HG02973 (cell line): ENCODE data around the gene OR1N1.
"Not testable (repeated sequence)": the region's sequence is repeated elsewhere in the genome, so short reads cannot be mapped to it uniquely, and the experiment has no call there.

Experiments
- ATAC-seq: cut with Tn5 transposase; IDR thresholded peaks from one replicate; pipeline ENCODE4 v1.9.1; 2021; ENCODE audit warnings: moderate library complexity; ENCODE audit not compliant: unreplicated experiment

The OR1N1 gene, protein sequence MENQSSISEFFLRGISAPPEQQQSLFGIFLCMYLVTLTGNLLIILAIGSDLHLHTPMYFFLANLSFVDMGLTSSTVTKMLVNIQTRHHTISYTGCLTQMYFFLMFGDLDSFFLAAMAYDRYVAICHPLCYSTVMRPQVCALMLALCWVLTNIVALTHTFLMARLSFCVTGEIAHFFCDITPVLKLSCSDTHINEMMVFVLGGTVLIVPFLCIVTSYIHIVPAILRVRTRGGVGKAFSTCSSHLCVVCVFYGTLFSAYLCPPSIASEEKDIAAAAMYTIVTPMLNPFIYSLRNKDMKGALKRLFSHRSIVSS

DNA sequence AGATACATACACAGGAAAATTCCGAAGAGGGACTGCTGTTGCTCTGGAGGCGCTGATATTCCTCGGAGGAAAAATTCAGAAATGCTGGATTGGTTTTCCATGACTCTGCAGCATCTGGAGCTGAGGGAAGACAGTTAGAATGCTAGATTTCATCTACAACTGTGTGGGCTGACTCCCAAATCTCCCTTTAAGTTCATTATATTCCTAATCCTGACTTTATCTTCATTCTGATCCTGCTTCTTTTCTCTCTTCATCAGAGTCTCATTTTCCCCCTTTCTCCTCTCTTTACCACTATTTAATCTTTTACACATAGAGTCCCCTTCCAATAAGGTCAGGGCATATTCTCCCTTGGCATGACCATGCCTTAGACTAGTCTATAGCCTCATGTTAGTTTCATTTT, at the start of gene OR1N1:
TSS of gene OR1N1 (minus strand) at position 101 of the 400 bp plus-strand sequence. CDS start at position 101, 0 bp downstream.
- ATAC-seq, result no peak

- no peak for ATAC-seq
These were observed 45.4 kb upstream of the OR1N1 start for GRCh38 chr9:122572456-122572855.

GRCh38 chr9:122567901-122568300, 40.8 kb upstream of the OR1N1 start:
- no peak for ATAC-seq

DNA sequence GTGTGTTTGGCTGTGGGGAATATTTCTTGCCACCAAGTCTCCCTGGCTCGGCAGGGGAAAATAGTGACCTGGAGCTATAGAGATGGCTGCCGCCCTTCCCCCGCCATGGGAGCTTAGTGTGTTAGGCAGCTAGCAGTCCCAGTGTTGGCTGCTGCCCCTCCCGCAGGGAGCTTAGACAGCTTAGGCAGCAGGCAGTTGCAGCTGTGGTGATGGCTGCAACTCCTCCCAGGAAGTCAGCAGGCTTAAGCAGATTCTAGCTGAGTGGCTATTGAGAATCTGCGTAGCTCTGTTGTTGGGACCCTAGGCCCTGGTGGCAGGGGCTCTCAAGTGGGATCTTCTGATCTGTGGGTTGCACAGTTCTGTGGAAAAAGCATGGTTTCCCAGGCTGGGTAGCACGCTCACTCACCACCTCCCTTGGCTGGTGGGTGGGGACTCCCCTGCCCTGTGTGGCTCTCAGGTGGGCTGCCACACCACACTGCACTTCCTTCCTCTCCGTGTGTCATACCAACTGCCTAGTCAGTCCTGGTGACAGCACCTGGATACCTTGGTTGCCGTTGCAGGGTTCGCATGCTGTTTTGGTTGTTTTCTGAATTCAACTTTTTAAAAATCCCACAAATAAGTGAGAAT, 35.2 kb upstream of the OR1N1 start:
- no peak for ATAC-seq

GRCh38 chr9:122561446-122561845, 34.4 kb upstream of the OR1N1 start:
- ATAC-seq, result no peak

DNA sequence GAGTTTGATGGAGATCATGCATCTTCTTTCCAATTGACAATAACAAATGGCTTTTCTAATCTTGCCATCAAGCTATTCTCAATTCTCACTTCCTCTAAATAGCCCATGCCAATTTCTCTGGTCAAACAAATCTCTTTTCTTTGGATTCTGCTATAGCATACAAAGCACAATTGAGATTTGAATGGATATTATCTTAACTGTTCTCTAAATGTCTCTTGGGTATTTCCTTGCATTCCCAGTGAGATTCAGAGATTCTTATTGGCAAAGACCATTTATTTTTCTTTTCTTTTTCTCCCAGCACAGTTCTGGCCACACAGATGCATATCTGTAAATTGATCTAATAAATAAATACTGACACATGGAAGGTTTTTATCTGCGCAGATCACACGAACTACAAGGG, 25.7 kb upstream of the OR1N1 start, which contains the start of gene OR1N2:
TSS of gene OR1N2 (plus strand) at position 301 of the 400 bp plus-strand sequence. CDS start 100 bp downstream, outside the sequence.
- no peak for ATAC-seq

GRCh38 chr9:122551371-122551770, 24.3 kb upstream of the OR1N1 start:
- ATAC-seq, result no peak

GRCh38 chr9:122546196-122546595, 19.1 kb upstream of the OR1N1 start:
- ATAC-seq, result no peak

- ATAC-seq, result no peak
These were observed 11.7 kb upstream of the OR1N1 start for GRCh38 chr9:122538757-122539156.

DNA sequence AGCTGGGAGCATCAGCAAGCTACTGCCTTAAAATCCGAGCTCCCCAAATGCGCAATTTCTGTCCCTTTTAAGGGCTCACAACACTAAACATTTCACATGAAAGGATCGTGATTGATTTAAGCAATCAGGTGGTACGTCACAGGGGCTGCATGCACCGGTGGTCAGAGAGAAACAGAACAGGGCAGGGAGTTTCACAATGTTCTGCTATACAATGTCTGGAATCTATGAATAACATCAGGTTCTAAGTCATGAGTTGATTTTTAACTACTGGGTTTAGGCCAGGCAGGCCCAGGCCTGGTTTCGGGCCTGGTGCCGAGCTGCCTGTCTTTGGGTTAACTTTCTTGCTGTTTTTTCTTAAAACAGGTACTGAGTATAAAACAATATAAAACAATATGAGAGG, 10.0 kb upstream of the OR1N1 start:
- ATAC-seq, result not testable (repeated sequence)

GRCh38 chr9:122536134-122536533, 9.0 kb upstream of the OR1N1 start:
- ATAC-seq, result no peak

- ATAC-seq, result not testable (repeated sequence)
These were observed 4.1 kb upstream of the OR1N1 start for GRCh38 chr9:122531157-122531556.

DNA sequence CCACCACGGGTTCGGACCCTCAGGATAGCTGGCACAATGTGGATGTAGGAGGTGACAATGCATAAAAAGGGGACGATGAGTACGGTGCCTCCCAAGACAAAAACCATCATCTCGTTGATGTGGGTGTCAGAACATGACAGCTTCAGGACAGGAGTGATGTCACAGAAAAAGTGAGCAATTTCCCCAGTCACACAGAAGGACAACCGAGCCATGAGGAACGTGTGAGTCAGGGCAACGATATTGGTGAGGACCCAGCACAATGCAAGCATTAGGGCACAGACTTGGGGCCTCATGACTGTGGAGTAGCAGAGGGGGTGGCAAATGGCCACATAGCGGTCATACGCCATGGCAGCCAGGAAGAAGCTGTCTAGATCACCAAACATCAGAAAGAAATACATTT, 491 bp downstream of the OR1N1 start:
- ATAC-seq, result no peak

GRCh38 chr9:122519376-122519775, 7.7 kb downstream of the OR1N1 start:
- ATAC-seq, result no peak

DNA sequence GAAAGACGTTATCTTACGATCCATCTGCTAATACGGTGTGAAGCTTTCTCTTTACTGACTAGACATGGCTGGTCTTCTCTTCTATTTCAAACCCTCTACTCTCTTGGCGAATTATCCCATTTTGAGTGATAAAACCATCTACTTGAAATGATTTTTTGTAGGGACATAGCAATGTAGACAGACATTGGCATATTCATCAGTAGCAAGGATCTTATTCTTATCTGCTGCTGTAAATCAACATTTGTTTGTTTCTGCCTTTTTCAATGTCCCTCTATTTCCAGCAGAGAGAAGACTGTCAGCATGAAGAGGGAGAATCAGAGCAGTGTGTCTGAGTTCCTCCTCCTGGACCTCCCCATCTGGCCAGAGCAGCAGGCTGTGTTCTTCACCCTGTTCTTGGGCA, 8.3 kb downstream of the OR1N1 start, which contains the start of gene OR1J4:
TSS of gene OR1J4 (plus strand) at position 301 of the 400 bp plus-strand sequence. CDS start at position 301, 0 bp downstream.
- no peak for ATAC-seq

DNA sequence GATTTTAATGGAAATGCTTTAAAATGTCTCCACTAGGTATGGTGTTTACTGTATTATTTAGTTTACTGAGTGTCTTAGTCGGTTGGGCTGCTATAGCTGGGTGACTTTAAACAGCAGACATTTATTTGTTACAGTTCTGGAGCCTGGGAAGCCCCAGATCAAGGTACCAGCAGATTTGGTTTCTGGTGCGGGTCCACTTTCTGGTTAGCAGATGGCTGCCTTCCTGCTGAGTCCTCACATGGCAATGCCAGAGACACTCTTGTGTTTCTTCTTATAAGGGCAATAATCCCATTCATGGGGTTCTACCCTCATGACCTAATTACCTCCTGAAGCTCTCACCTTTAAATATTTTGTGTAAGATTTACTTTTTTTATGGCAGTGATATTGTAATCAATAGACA, 8.9 kb downstream of the OR1N1 start:
- no peak for ATAC-seq

GRCh38 chr9:122510502-122510901, 16.6 kb downstream of the OR1N1 start, which contains the start of gene OR1J2:
OR1J2 (plus strand) TSS chr9:122510802; CDS start chr9:122510802, 0 bp downstream.
- ATAC-seq, result no peak

DNA sequence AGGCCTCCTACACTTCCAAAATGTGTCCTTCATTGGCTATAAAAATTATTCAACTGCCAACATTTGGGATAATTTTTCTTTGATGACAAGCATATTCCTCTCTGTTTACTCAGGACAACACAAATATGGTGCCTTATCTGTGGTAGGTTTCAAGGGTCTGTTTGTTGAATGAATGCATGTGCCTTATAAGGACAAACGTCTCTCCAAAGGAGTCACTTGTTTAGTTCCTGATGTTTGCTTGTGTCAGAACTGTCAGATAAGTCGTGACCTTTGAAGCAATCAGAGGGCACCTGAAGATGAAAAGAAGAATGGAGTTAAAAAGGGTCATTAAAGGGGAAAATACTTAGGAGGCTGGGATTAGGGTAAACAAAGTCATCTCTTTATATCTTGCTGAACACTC, 20.1 kb downstream of the OR1N1 start:
- no peak for ATAC-seq

DNA sequence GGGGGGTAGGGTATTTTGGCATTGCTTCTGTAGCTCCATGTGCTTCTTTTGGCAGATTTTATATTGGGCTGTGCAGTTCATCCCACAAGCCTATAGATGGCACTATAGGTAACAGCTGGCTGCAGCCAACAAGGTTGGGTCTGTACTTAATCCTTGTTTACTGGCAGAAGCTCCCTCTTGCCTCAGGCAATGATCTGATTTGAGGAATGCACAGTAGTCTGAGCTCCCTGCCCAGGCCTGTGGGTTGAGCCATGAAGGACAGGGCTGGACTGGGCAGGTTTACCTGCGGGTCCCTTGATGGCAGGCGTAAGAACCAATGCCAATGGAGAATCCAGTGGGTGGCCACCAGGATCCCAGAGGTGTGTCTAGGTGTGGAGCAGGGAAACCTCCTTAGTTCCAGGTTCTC, 28.2 kb downstream of the OR1N1 start:
- ATAC-seq, result no peak

- ATAC-seq, result no peak
These were observed 48.0 kb downstream of the OR1N1 start for GRCh38 chr9:122479062-122479461.

DNA sequence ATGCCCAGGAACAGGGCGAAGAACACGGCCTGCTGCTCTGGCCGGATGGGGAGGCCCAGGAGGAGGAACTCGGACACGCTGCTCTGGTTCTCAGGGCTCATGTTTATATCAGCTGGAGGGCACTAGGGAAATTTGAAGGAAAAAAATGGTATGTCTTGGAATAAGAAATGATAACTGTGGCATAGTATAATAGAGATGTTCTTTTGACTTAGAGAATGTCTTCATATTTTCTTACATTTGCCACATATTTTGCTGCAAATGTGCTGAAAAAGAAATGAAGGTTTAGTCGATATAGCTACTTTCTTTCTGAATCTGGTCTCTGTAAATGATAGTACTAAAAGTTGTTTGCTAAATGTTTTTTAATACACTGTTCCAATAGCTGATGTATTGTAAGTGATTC, 49.3 kb downstream of the OR1N1 start, which contains the start of gene OR1J1:
TSS of gene OR1J1 (minus strand) at position 101 of the 400 bp plus-strand sequence. CDS start at position 101, 0 bp downstream.
- ATAC-seq, result no peak

GRCh38 chr9:122477346-122477745, 49.7 kb downstream of the OR1N1 start:
- ATAC-seq, result no peak
